ENCODE measurements around the gene RECK.
"Not testable (repeated sequence)": the region's sequence is repeated elsewhere in the genome, so short reads cannot be mapped to it uniquely, and the experiment has no call there.

Gene RECK

GRCh38 chr9:36118201-36118600 lies 81.5 kb downstream of the RECK start:
- DNase-seq (ENCODE audit: low spot score) = no peak

- DNase-seq (ENCODE audit: low spot score) = no peak
These were observed 82.0 kb downstream of the RECK start for GRCh38 chr9:36118706-36119105.

GRCh38 chr9:36119476-36119875 lies 82.8 kb downstream of the RECK start:
- DNase-seq (ENCODE audit: low spot score) = no peak

- DNase-seq (ENCODE audit: low spot score) = no peak
These were observed 84.0 kb downstream of the RECK start for GRCh38 chr9:36120705-36121104.

- DNase-seq (ENCODE audit: low spot score) = no peak
These were observed 85.3 kb downstream of the RECK start for GRCh38 chr9:36121971-36122370.

- DNase-seq (ENCODE audit: low spot score) = no peak
These were observed 86.8 kb downstream of the RECK start for GRCh38 chr9:36123515-36123914.

GRCh38 chr9:36125062-36125855 lies 88.5 kb downstream of the RECK start:
- DNase-seq (ENCODE audit: low spot score) = no peak

GRCh38 chr9:36126016-36126730 lies 89.5 kb downstream of the RECK start:
- no peak for DNase-seq (ENCODE audit: low spot score)

- DNase-seq (ENCODE audit: low spot score) = no peak
These were observed 91.0 kb downstream of the RECK start for GRCh38 chr9:36127652-36128244.

- no peak for DNase-seq (ENCODE audit: low spot score)
These were observed 91.6 kb downstream of the RECK start for GRCh38 chr9:36128349-36128748.

GRCh38 chr9:36129139-36129538 lies 92.4 kb downstream of the RECK start:
- DNase-seq (ENCODE audit: low spot score) = no peak

- DNase-seq (ENCODE audit: low spot score) = not testable (repeated sequence)
These were observed 95.0 kb downstream of the RECK start for GRCh38 chr9:36131666-36132065.

GRCh38 chr9:36132086-36132485 lies 95.4 kb downstream of the RECK start:
- peak; percentile 22 for DNase-seq (ENCODE audit: low spot score)

- no peak for DNase-seq (ENCODE audit: low spot score)
These were observed 98.2 kb downstream of the RECK start for GRCh38 chr9:36134761-36135505.

- no peak for DNase-seq (ENCODE audit: low spot score)
These were observed 99.1 kb downstream of the RECK start for GRCh38 chr9:36135741-36136271.

- no peak for DNase-seq (ENCODE audit: low spot score)
These were observed 99.7 kb downstream of the RECK start, which contains the start of gene GLIPR2 for GRCh38 chr9:36136272-36136893. Gene GLIPR2 (plus strand): TSS chr9:36136733. CDS start chr9:36136779, 46 bp downstream.

- no peak for DNase-seq (ENCODE audit: low spot score)
These were observed 100.2 kb downstream of the RECK start for GRCh38 chr9:36136894-36137391.

GRCh38 chr9:36137392-36138004 lies 100.8 kb downstream of the RECK start:
- no peak for DNase-seq (ENCODE audit: low spot score)

GRCh38 chr9:36138496-36138895 lies 101.8 kb downstream of the RECK start:
- no peak for DNase-seq (ENCODE audit: low spot score)

- DNase-seq (ENCODE audit: low spot score) = no peak
These were observed 102.2 kb downstream of the RECK start for GRCh38 chr9:36138901-36139300.

Data from RKO (cell line).